Loucy (cell line): ENCODE data around the gene DIRAS3.
"Not testable (repeated sequence)": the region's sequence is repeated elsewhere in the genome, so short reads cannot be mapped to it uniquely, and the experiment has no call there.

Experiments
- H2AFZ ChIP-seq: fragments of 200-600 bp; sonication (generic); 2 replicates; pipeline ENCODE4 v1.6.0; 2016; ENCODE audit warnings: antibody characterized with exemption, mild to moderate bottlenecking, low read length, moderate library complexity
- H3F3A ChIP-seq: fragments of 200-600 bp; 2 replicates; pipeline ENCODE4 v1.6.0; 2016; ENCODE audit warnings: antibody characterized with exemption, low read depth, mild to moderate bottlenecking
- H3K27me3 ChIP-seq: fragments of 200-600 bp; sonication (generic); 2 replicates; pipeline ENCODE4 v1.6.1; 2014; ENCODE audit warnings: low read length, mild to moderate bottlenecking; ENCODE audit not compliant: insufficient read depth, poor library complexity, severe bottlenecking
- H3K36me3 ChIP-seq: fragments of 200-600 bp; sonication (generic); 2 replicates; pipeline ENCODE4 v1.6.1; 2016; ENCODE audit warnings: low read length; ENCODE audit not compliant: insufficient read depth
- H3K4me1 ChIP-seq: fragments of 200-600 bp; sonication (generic); 2 replicates; pipeline ENCODE4 v1.5.1; 2014; ENCODE audit warnings: low read length, mild to moderate bottlenecking; ENCODE audit not compliant: insufficient read depth, poor library complexity, severe bottlenecking
- H3K4me2 ChIP-seq: fragments of 200-600 bp; sonication (generic); 2 replicates; pipeline ENCODE4 v1.6.0; 2014; ENCODE audit warnings: antibody characterized with exemption, low read length, low read depth, mild to moderate bottlenecking; ENCODE audit not compliant: poor library complexity, severe bottlenecking
- H3K4me3 ChIP-seq: fragments of 200-600 bp; sonication (generic); 2 replicates; pipeline ENCODE4 v1.5.1; 2014; ENCODE audit warnings: low read length, mild to moderate bottlenecking, mixed read lengths; ENCODE audit not compliant: poor library complexity, severe bottlenecking
- H3K79me2 ChIP-seq: fragments of 200-600 bp; sonication (generic); 2 replicates; pipeline ENCODE4 v1.6.1; 2014; ENCODE audit warnings: low read length; ENCODE audit not compliant: insufficient read depth
- H3K9ac ChIP-seq: fragments of 200-600 bp; sonication (generic); 2 replicates; pipeline ENCODE4 v1.6.0; 2014; ENCODE audit warnings: mild to moderate bottlenecking, low read depth, low read length, moderate library complexity; ENCODE audit not compliant: poor library complexity, severe bottlenecking
- H3K9me2 ChIP-seq: fragments of 200-600 bp; sonication (generic); replicated peaks from 2 replicates; pipeline ENCODE4 v1.6.1; 2016; ENCODE audit warnings: low read depth, low read length, mixed read lengths
- H3K9me3 ChIP-seq: fragments of 200-600 bp; sonication (generic); 2 replicates; pipeline ENCODE4 v1.6.1; 2014; ENCODE audit warnings: mild to moderate bottlenecking, antibody characterized with exemption, low read length, low read depth; ENCODE audit not compliant: insufficient read depth
- H4K20me1 ChIP-seq: fragments of 200-600 bp; sonication (generic); 2 replicates; pipeline ENCODE4 v1.6.0; 2014; ENCODE audit warnings: antibody characterized with exemption, low read length, mild to moderate bottlenecking; ENCODE audit not compliant: insufficient read depth, poor library complexity, severe bottlenecking
- CTCF ChIP-seq: fragments of 200-600 bp; sonication (generic); conservative IDR thresholded peaks from 2 replicates; pipeline ENCODE4 v1.5.1; 2014; ENCODE audit warnings: mild to moderate bottlenecking, antibody characterized with exemption, low read length
- EZH2phosphoT487 ChIP-seq: fragments of 200-600 bp; IDR thresholded peaks from 2 replicates; pipeline ENCODE4 v1.6.1; 2018; ENCODE audit warnings: antibody characterized with exemption, mild to moderate bottlenecking, moderate library complexity, borderline replicate concordance

The DIRAS3 gene

DNA sequence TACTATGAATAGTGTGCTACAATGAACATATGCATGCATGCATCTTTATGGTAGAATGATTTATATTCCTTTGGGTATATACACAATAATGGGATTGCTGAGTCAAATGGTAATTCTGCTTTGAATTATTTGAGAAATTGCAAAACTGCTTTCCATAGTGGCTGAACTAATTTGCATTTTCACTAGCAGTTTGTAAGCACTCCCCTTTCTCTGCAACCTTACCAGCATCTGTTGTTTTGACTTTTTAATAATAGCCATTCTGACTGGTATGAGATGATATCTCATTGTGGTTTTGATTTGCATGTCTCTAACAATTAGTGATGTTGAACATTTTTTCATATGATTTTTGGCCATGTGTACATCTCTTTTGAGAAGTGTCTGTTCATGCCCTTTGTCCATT lies 24.0 kb upstream of the DIRAS3 start:
- H3K36me3 ChIP-seq = no peaks in the 10 kb centered on the region
- H3K4me3 ChIP-seq = no peak overlapping the region
- no peaks in the 10 kb centered on the region for H3K4me1 ChIP-seq
- H3K27me3 ChIP-seq = no peaks in the 10 kb centered on the region
- H3K9ac ChIP-seq = no peak overlapping the region
- no peak overlapping the region for H2AFZ ChIP-seq
- no peaks in the 10 kb centered on the region for H3K79me2 ChIP-seq
- no peaks in the 10 kb centered on the region for H3F3A ChIP-seq
- no peak for TF ChIP-seq CTCF
- TF ChIP-seq EZH2phosphoT487 = no peak
- H3K9me3 ChIP-seq = no peaks in the 10 kb centered on the region
- no peaks in the 10 kb centered on the region for H4K20me1 ChIP-seq
- no peaks in the 10 kb centered on the region for H3K9me2 ChIP-seq
- H3K4me2 ChIP-seq = no peak overlapping the region

DNA sequence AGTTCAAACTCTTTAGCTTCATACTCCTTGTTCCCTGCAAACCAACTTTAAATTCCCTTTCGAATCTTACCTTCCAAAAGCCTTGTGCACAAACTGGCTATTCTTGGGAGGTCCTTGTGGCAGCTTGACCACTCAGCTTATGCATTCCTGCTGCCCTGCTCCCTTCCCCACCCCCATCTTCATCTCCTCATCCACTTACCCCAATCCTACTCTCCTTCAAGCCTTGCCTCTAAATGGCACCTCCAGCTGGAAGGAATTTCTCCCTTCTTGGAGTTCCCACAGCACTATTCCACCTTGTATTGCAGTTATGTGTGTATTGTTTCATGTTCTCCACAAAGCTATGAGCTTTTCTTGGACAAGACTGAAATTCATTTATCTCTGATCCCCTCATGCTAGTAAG lies 15.3 kb upstream of the DIRAS3 start:
- Histone ChIP-seq H3K9ac (no peak overlapping the region), H3K9me3 (no peaks in the 10 kb centered on the region), H3K36me3 (no peaks in the 10 kb centered on the region), H2AFZ (no peak overlapping the region), H3K4me3 (no peak overlapping the region), H3K4me2 (no peak overlapping the region), H3K4me1 (no peaks in the 10 kb centered on the region), H3K79me2 (no peaks in the 10 kb centered on the region), H3K9me2 (no peaks in the 10 kb centered on the region), H3F3A (no peaks in the 10 kb centered on the region), H4K20me1 (no peaks in the 10 kb centered on the region), H3K27me3 (no peaks in the 10 kb centered on the region)
- TF ChIP-seq EZH2phosphoT487 = no peak
- TF ChIP-seq CTCF = no peak

DNA sequence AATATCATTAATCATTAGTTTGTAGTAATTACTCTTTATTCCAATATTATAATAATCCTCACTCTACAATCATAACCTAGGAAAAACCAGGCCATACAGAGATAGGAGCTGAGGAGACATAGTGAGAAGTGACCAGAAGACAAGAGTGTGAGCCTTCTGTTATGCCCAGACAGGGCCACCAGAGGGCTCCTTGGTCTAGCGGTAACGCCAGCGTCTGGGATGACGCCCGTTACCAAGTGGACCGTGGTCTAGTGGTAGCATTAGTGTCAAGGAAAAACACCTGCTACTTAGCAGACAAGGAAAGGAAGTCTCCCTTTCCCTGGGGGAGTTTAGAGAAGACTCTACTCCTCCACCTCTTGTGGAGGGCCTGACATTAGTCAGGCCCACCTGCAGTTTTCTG lies 7.6 kb upstream of the DIRAS3 start:
- not testable (repeated sequence) for H3K9ac ChIP-seq, H3K4me1 ChIP-seq, H4K20me1 ChIP-seq, H3K36me3 ChIP-seq, H3K9me2 ChIP-seq, H3F3A ChIP-seq, H3K27me3 ChIP-seq, H3K9me3 ChIP-seq, H3K79me2 ChIP-seq, H2AFZ ChIP-seq, H3K4me3 ChIP-seq, H3K4me2 ChIP-seq

DNA sequence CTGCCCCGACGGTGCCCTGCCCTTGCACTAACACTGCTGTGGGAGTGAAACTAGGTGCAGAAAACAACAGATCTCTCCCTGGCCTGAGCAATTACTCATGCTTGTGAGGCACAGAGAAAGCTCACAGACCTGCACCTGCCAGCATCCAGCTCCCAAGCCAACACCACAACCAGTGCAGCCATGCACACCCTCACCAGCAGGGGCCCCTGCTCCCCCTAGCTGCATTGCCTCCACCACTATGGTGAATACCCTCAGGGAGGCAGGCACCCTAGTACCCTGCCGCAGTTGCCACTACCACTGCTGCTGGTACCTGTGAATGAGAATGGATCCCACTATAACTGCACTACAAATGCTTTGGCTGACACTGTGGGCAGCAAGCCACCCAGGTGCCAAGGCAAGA lies 7.1 kb upstream of the DIRAS3 start:
- Histone ChIP-seq H3K4me2 (no peak overlapping the region), H3K9ac (no peak overlapping the region), H3K4me1 (no peaks in the 10 kb centered on the region), H3F3A (no peaks in the 10 kb centered on the region), H3K27me3 (no peaks in the 10 kb centered on the region), H4K20me1 (no peaks in the 10 kb centered on the region), H3K9me3 (no peaks in the 10 kb centered on the region), H3K79me2 (no peaks in the 10 kb centered on the region), H3K9me2 (no peaks in the 10 kb centered on the region), H3K36me3 (no peaks in the 10 kb centered on the region), H3K4me3 (no peak overlapping the region), H2AFZ (no peak overlapping the region)
- TF ChIP-seq EZH2phosphoT487 (no peak), CTCF (no peak)
